Inferior parietal cortex (tissue), 1 donor: ENCODE data around the gene PRDX1.
"Not testable (repeated sequence)": the region's sequence is repeated elsewhere in the genome, so short reads cannot be mapped to it uniquely, and the experiment has no call there.

ENCODE experiments used
- DNase-seq: peaks from one replicate; pipeline ENCODE4 v3.0.0-alpha.2; 2016; ENCODE audit errors: extremely low spot score

Gene PRDX1

GRCh38 chr1:45535988-45536766 is 14.5 kb upstream of the PRDX1 start:
- no peak for DNase-seq

GRCh38 chr1:45531873-45532272 is 10.2 kb upstream of the PRDX1 start:
- DNase-seq, result no peak

DNA sequence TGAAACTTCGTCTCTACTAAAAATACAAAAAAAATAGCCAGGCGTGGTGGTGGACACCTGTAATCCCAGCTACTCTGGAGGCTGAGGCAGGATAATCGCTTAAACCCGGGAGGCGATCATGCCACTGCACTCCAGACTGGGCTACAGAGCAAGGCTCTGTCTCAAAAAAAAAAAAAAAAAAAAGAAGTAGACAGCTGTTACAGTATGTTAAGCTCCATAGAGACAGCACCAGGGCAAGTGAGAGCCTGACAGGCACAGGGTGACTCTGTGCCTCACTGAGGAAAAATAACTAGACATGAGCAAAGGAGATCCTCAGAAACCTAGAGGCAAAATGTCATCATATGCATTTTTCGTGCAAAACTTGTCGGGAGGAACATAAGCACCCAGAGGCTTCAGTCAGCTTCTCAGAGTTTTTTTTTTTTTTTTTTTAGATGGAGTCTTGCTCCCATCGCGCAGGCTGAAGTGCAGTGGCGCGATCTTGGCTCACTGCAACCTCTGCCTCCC is 9.0 kb upstream of the PRDX1 start:
- DNase-seq, result no peak

DNA sequence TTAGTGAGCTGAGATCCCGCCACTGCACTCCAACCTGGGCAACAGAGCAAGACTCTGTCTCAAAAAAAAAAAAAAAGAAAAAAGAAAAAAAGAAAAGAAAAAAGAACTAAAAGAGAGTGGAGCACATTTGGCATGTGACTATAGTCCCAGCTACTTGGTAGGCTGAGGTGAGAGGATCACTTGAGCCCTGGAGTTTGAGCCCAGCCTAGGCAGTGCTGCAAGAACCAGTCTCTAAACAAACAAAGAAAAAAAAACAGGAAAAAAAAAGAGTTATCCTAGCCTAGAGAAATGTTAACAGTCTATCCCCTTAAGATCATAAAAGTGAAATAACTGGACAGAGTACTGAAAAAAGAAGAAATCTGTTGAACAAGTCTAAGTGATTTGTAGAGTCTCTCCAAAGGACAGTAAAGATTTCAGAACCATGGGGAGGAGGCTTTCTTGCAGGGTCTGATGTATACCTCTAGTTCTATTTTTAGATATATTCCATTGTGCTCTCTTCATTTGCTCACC is 4.5 kb upstream of the PRDX1 start:
- DNase-seq, result no peak

GRCh38 chr1:45523975-45524374 is 2.3 kb upstream of the PRDX1 start:
- DNase-seq, result not testable (repeated sequence)

- not testable (repeated sequence) for DNase-seq
These were observed 1.8 kb upstream of the PRDX1 start for GRCh38 chr1:45523516-45523915.

- DNase-seq, result no peak
These were observed 830 bp upstream of the PRDX1 start for GRCh38 chr1:45522324-45523104.

DNA sequence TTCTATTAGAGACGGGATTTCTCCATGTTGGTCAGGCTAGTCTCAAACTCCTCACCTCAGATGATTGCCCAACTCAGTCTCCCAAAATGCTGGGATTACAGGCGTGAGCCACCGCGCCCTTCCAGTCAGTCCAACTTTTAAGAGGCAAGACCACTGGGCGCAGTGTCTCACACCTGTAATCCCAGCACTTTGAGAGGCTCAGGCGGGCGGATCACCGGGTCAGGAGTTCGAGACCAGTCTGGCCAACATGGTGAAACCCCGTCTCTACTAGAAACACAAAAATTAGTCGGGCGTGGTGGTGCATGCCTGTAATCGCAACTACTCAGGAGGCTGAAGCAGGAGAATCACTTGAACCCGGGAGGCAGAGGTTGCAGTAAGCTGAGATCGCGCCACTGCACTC is 1.9 kb downstream of the PRDX1 start:
- not testable (repeated sequence) for DNase-seq

GRCh38 chr1:45518910-45519309 is 2.8 kb downstream of the PRDX1 start:
- peak; percentile 54 for DNase-seq

DNA sequence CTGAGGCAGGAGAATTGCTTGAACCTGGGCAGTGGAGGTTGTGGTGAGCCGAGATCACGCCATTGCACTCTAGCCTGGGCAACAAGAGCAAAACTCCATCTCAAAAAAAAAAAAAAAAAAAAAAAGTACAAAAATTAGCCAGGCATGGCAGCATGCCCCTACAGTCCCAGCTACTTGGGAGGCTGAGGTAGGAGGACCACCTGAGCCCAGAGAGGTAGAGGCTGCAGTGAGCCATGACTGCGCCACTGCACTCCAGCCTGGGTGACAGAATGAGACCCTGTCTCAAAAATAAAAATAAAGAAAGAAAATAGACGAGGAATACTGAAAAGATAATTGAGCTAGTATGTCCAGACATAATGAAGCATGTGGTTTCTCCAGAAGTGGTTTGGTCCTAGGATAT is 3.3 kb downstream of the PRDX1 start:
- not testable (repeated sequence) for DNase-seq

DNA sequence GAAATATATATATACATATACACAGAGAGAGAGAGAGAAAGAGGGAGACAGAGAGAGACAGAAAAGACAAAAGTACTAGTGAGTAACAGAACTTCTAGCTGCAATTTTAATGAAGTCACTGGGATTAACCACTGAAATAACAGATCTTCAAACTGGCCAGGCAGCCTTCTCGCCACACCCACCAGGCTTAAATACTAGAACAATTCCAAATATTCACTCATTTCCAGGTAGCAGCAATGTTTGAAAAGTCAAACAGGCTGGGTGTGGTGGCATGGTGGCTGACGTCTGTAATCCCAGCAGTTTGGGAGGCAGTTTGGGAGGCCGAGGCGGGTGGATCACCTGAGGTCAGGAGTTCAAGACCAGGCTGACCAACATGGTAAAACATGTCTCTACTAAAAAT is 5.2 kb downstream of the PRDX1 start:
- DNase-seq, result no peak

GRCh38 chr1:45516036-45516435 is 5.6 kb downstream of the PRDX1 start:
- DNase-seq, result no peak

- not testable (repeated sequence) for DNase-seq
These were observed 8.0 kb downstream of the PRDX1 start for GRCh38 chr1:45513532-45514260.

- DNase-seq, result peak; percentile 66
These were observed 9.0 kb downstream of the PRDX1 start for GRCh38 chr1:45512641-45513054.

DNA sequence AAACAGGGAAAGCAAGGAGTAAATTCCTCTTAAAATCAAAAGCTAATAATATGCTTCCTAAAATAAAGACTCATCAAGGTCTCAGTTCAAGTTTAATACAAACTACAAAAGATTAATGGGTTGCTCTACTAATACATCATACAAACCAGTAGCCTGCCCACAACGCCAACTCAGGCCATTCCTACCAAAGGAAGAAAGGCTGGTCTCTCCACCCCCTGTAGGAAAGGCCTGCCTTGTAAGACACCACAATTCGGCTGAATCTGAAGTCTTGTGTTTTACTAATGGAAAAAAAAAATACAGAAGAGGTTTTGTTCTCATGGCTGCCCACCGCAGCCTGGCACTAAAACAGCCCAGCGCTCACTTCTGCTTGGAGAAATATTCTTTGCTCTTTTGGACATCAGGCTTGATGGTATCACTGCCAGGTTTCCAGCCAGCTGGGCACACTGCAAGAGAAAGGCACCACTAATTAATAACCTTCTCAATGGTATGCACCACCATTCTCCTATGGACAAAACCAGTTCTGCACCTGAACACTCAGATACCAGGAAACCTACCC is 10.6 kb downstream of the PRDX1 start:
- DNase-seq, result no peak

DNA sequence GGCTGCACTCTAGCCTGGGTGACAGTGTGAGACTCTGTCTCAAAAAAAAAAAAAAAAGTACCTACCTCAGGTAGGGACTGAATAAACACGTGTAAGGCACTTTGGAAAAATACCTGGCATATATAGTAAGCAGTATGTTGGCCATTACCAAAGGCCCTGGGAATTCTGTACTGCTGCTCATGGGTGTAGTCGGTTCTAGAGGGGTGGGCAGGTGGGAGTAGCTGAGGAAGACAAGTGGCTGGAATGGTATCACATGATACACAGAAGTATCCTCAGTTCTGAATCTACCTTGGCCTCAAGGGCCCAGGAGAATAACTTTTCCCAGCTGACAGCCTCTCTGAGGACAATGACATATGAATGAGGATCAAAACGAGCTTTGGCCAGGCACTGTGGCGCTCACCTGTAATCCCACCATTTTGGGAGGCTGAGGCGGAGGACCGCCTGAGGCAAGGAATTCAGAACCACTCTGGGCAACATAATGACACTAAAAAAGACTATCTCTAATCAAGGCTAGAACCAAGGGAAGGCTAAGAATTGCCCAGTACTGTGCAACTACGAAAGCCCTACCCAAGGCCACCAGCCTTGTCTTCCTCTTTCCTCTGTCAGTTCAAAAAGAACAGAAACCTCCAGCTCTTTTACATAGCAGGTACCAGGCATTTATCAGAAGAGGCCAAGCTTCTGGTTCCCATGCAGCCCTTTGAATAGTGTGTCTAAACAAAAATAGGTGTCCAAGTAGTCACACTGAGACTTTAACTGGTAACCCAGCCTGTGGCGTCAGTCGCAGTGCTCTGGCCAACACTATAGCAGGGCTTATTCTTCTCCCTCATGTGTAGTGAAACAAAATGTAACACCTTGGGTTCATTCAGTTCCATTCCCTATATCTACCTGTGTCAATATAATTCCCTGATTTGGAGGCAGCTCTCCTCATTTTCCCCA is 11.4 kb downstream of the PRDX1 start:
- no peak for DNase-seq

- DNase-seq, result no peak
These were observed 13.2 kb downstream of the PRDX1 start for GRCh38 chr1:45508295-45509151.

- DNase-seq, result no peak
These were observed 13.8 kb downstream of the PRDX1 start for GRCh38 chr1:45507893-45508292.

DNA sequence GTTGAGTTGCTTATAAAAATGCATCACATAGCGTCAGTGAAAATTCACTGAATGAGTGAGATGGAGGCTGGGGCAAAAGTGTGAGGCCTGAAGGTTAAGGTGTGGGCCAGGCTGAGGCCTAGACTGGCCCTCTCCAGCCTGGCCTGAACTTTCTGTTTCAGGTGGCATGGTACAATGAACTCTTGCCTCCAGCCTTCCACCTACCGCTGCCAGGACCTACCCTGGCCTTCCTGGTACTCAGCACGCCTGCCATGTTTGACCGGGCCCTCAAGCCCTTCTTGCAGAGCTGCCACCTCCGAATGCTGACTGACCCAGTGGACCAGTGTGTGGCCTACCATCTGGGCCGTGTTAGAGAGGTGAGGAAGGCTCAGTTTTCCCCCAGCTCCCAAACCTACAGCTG is 14.5 kb downstream of the PRDX1 start:
- no peak for DNase-seq
